Measurements from ENCODE around the gene SFMBT2.
"Not testable (repeated sequence)": the region's sequence is repeated elsewhere in the genome, so short reads cannot be mapped to it uniquely, and the experiment has no call there.

SFMBT2 gene

DNA sequence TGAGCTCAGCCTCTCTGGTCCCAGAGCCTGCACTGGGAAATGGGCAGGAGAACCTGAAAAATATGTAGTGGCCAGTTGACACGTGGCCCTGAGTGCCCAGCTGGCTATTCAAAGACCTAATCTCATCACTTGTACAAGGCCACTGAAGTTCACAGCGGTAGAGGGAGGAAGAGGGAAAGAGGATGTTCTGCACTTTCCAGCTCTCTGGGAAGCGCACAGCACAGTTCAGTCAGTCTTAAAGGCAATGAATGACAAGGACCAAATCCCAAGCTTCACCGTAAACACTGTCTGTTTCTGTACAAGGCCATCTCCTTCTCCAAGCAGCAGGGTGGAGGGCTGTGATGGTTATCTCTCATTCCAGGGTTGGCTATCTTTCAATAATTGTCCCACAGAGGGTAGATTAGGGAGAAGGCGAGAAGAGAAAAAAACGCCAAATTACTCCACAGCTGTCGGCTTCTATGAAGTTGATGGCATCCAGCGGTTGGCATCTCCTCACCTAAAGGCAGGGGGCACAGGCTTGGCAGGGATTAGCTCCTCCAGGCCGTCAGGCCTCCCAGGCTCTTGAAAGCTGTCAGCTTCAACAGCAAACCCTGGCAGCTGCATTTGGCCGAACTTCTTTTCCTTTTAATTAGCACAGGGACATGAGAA is 10.6 kb downstream of the SFMBT2 start:
- DNase-seq, result no peak

DNA sequence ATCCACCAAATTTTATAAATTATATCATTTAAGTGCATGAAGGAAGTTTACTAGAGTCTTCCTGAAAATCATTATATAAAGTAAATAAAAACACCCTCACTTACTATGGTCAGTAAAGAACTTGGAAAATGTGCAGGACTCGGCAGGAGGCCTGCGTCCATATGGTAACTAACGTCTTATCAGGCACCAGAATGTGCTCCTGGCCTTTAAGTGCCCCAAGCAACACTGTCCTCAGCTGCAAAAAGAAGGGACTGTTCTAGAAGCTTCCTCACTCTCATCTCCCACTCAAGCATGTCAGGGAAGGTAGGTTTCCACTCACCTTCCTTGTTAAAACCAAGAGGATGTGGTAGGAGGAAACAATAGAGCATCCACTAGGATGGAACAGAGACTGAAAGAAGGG is 11.3 kb downstream of the SFMBT2 start:
- DNase-seq, result no peak

DNA sequence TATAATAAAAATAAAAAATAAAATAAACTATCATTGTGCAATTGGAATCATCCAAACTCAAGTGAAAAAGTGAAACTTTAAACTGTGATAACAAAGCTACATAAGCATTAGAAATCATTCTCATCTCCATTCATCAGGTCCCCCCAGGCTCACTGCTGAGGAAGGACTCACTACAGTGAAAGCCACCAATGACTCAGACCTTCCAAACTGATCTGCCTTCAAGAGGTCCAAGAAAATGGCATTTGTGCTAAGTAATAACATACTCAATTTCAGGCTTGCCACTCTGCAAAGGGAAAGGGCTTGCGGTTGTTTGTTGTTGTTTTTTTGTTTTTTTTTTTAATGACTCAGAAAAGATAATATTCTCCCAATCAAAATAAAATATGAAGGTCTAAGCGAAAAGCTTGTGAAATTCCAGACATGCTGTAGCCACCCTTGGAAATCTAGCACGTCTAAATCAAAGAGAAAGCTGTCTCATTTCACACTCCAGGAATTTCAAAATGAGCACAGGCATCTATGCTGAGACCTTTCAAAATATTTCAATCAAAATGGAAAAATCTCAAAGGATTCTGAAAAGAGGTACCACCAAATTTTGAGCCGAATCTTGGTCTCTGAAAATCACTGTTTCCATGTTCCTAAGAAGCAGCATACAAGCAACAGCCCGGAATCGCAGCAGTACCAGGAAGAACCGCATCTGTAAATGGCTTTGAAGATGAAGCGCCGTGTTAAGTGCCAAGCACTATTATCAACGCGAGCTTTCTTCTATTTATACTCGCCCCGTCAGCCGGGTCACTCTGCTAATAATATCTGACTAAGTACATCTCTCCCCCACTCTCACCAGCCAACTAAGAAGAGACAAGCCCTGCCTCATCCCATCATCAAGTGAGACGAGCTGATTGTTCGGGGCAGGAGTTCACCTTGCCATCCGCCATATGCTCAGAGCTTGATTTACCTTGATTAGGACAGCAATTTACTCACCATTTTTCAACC is 13.5 kb downstream of the SFMBT2 start:
- no peak for DNase-seq

DNA sequence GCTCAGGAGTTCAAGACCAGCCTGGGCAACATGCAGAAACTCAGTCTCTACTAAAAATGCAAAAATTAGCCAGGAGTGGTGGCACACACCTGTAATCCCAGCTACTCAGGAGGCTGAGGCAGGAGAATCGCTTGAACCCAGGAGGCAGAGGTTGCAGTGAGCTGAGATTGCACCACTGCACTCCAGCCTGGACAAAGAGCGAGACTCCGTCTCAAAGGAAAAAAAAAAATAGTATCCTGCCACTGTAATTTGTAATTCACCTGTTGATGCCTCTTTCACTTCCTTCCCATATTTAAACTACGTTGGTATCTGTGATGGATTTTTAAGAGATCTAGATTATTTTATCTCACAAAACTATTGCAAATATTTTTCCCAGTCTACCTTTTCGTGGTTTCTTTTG is 18.5 kb downstream of the SFMBT2 start:
- DNase-seq, result not testable (repeated sequence)

DNA sequence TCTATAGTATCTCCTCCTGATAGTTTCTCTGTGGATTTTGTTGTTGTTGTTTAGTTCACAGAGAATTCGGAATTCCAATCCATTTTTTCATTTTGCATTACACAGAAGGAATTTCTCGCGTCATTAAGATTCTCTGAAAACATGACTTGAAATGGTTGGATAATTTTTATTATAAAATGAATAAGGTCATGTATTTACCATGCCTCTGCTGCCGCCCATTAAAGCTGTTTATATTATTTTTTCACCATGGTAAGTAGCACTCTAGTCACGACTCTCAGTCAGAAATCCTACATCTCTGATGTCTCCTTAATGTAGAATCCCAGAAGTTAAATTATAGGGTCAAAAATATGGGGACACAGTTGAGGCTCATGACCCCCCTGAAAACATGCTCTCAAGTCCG is 19.1 kb downstream of the SFMBT2 start:
- DNase-seq, result no peak

DNA sequence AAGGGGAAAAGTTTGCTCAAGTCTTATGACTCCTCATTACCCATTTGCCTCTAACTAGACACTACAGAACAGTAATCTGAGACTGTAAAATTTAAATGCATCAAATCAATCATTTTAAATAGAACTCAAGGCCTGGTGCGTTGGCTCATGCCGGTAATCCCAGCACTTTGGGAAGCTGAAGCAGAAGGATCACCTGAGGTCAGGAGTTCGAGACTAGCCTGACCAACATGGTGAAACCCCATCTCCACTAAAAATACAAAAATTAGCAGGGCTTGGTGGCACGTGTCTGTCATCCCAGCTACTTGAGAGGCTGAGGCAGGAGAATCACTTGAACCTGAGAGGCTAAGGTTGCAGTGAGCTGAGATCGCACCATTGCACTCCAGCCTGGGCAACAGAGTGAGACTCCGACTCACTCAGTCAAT is 20.1 kb downstream of the SFMBT2 start:
- not testable (repeated sequence) for DNase-seq

DNA sequence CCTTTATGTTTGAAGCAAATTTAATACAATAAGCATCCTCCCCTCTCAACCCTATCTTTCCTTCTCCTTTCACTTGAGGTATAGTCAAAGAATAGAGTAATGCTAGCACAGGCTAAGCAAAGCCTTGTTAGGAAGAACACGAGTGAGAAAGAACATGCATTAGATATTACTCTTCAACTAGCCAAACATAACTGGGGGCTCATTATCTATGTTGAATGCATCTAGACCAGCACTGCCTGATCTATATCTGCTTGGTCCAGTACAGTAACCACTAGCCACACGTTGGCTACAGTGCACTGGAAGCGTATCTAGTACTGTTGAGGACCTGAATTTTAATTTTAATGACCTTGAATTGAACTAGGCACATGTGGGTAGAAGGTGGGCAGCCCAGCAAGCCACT is 21.0 kb downstream of the SFMBT2 start:
- DNase-seq, result no peak

DNA sequence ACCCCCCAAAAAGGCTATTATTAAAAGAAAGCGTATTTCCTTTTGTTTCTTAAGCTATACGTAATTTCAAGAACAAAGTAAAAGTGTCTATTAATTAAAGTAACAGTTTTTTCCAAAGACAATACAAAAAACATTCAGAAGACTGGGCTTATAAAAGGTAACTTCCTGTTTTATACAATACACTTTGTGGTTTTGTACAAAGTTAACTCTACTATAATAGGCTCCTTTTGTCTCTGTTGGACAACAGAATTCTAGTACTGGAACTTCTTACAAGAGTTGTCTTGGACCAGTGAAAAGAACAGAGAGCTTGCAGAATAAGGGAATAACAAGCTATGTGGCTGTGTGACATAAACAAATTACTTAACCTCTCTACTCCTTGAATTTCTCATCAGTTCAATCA is 21.5 kb downstream of the SFMBT2 start:
- no peak for DNase-seq

DNA sequence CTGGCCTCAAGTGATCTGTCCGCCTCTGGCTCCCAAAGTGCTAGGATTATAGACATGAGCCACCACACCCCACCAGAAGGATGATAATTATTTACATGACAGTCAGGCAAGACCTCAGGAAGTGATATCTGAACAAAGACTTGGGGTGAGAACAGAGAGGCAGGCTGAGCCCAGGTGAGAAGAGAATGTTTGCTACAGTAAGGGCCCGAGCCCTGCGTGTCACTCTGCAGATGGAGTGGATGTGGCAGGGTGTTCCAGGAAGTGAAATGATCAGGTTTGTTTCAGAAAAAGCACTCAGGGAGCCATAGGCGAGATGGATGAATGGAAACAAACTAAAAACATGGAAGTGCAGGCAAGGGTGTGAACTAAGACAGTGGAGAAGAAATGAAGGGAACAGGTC is 22.2 kb downstream of the SFMBT2 start:
- DNase-seq, result no peak

DNA sequence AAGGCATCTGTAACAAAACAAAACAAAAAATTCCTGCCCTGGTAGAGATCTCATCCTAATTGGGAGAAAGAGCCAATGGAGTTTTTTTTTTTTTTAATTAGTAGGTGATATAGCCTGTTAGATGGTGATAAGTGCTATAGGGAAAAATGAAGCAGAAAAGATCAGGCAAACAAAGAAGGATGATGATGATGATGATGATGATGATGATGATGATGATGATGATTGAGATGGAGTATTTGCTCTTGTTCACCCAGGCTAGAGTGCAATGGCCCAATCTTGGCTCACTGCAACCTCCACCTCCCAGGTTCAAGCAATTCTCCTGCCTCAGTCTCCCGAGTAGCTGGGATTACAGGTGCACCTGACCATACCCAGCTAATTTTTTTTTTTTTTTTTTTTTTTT is 22.7 kb downstream of the SFMBT2 start:
- not testable (repeated sequence) for DNase-seq

DNA sequence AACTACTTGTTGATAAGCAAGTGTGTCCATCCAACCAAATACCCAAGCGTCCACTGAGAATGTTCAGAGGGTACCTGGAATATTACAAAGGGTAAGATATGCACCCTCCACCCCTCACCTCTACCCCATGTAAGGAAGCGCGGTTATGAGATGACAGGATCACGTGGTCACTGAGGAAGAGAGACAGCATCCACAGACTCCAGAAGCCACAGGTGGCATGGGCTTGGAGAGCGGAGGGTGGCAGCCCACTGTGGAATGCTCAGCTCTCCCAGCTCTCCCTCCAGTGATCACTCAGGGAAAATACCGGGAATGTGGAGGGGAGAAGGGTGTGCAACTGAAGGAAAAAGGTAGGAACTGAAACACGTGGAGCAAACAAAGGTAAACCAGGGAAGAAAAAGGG is 25.7 kb downstream of the SFMBT2 start:
- no peak for DNase-seq

DNA sequence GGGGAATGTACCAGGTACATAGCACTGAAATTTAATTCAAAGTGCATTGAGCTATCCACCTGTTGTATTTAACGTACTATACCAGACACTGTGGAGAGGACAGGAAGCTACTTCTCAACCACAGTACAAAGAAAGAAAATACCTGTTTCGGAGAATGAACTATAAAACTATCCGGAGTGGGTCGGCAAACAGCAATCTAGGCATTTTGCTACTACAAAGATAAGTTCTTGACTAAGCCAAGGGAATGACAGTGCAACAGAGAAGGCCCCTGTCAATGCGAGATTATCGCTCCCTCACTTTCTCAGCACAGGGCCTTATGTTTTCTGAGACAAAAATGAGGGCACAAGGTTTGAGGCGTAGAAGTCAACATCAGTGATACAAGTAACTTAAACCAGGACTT is 27.4 kb downstream of the SFMBT2 start:
- no peak for DNase-seq

DNA sequence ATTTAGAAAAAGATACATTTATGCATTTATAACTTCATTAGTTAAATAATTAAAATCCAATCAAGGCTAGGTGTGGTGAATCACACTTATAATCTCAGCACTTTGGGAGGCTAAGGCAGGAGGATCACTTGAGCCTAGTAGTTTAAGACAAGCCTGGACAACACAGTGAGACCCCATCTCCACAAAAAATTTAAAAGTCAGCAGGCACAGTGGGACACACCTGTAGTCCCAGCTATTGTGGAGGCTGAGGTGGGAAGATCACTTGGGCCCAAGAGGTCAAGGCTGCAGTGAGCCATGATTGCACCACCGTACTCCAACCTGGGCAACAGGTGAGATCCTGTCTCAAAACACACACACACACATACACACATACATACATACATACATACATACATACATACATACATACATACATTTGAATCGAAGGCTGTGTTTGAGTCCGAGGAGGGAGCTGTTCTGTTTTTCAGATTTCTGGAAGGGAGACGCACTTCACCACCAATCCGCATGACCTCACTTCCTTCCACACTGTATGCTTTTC is 30.1 kb downstream of the SFMBT2 start:
- DNase-seq, result no peak

DNA sequence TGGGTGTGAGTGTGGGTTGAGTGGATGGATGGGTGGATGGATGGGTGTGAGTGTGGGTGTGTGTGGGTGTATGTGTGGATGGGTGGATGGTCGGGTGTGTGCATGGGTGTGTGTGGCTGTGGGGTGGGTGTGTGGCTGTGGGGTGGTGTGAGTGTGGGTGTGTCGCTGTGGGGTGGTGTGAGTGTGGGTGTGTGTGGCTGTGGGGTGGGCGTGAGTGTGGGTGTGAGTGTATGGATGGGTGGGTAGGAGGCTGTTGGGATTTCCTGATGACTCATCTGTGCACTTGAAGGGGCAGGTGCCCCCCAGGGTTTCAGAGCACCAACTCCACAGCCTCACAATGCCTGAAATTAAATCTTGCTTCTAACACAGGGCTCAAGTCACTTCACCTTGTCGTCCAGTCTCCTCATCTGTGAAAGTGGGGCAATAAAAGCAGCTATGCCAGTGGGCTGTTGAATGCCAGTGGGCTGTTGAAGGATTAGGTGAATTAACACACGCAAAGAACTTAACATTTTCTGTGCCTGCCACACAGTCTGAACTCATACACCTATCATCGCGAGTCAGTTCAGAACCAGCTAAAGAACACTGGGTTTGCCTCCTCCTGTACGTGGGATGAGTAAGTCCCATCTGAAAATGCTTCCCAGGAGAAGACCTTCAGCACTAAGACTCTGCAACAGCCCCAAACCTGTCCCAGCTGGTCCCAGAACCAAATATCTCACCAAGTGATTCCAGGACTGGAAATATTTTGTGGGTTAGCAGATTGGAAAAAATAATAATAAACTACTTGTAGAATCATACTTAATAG is 32.0 kb downstream of the SFMBT2 start:
- DNase-seq, result peak; percentile 5

DNA sequence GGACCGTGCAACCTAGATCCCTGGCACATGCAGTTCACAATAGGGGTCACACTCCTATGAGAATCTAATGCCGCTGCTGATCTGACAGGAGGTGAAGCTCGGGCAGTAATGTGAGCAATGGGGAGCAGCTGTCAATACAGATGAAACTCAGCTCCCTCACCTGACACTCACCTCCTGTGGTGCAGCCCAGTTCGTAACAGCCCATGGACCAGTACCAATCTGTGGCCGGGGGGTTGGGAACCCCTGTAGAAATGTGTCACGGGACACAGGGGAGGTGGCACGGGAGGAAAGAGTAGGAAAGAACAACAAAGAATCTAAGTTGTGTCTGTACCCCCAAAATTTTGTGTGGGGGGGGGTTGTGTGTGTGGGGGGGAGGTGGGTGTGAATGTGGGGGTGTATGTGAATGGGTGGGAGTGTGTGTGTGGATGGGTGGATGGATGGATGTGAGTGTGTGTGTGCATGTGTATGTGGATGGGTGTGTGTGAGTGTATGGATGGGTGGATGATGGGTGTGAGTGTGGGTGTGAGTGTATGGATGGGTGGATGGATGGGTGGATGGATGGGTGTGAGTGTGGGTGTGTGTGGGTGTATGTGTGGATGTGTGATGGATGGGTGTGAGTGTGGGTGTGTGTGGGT is 33.1 kb downstream of the SFMBT2 start:
- DNase-seq, result no peak

DNA sequence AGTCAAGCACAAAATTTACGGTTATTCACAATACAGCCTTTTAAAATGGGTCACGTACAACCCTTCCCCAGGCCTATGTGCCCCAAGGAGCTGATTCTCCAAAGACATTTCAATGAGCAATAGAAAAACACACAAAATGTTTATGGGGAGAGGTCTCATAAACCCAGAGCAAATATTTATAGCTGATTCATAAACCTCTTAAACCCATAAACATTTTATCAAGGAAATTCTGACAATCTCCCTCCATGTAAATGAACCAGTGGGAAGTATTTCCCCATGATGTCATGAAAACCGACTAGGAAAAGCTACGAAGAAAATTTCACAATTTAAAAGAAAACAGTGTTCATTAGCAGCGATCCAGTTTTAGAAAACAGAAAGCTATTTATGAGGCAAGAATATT is 36.0 kb downstream of the SFMBT2 start:
- DNase-seq, result no peak

DNA sequence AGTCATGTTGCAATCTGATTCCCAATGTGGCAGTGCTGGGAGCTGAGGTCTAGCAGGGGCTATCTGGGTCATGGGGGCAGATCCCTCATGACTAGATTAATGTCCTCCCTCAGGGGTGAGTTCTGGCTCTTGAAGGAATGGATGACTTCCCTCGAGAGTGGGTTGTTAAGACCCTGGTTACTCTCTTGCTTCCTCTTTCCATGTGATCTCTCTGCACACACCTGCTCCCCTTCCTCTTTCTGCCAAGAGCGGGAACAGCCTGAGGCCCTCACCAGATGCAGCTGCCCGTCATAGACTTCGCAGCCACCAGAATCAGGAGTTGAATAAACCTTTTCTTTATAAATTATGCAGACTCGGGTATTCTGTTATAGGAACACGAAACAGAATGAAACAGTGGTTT is 37.8 kb downstream of the SFMBT2 start:
- no peak for DNase-seq

DNA sequence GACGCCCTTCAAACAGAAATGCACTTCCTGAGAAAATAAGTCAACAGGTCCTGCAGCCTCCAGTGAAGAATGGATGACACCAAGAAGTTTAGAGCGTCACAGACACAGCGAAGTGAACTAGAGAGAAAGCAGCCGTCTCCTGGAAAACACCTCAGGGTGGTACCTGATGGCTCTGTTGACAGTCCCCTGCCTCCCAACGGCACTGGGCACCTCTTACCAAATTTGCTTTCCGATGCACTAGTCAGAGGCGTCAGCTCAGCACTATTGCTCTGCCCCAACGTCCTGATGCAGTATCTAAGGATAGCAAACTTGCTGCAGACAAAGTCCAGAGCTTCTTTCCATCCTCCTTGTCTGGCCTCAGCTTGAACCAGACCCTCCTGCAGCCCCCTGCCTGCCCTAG is 38.3 kb downstream of the SFMBT2 start:
- no peak for DNase-seq

DNA sequence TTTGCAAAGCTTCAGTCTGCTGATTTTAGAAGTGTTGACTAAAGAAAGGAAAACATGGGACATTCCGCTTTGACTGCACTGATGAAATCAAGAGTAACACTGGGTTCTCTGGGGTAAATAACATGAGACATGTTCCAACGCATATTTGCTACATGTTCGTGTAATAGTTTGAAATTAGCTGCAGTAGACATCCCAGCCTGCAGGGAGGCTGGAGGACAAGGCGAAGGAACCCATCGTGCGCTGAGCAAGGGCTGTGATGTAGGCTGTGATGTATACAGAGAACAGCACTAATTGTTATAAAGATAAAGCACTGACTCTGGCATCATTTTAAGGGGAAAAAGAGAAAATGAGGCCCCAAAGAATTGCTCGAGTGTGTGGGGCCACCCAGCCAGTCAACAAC is 40.3 kb downstream of the SFMBT2 start:
- DNase-seq, result no peak

DNA sequence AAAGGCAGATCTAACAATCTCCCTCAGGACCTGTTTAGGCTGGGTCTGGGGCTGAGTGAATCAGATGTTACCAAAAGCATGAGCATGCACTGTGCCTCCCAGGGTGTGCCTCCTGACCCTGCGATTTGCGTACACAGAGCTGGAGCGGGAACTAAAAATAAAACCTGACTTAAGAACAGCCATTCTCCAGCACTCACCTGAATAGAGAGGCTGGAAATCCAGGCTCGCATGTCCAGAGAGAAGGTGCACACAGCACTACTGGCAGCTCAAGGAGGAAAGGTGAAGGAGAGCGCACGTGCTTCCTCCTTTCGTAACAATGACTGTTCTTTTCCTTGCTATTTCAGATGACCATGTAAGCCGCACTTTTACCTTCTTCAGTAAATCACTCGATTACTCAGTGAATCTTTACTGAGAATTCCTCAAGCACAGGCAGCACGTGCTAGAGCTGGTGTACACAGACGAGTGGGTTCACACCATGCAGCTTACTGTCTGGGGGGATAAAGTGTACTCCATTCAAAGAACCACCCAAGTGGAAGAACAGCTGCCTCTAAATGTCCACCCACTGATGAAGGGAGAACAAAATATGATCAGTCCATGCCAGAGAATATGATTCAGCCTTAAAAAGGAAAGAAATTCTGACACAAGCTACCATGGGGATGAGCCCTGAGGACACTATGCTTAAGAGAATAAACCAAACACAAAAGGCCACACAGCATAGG is 45.6 kb downstream of the SFMBT2 start:
- DNase-seq, result no peak

DNA sequence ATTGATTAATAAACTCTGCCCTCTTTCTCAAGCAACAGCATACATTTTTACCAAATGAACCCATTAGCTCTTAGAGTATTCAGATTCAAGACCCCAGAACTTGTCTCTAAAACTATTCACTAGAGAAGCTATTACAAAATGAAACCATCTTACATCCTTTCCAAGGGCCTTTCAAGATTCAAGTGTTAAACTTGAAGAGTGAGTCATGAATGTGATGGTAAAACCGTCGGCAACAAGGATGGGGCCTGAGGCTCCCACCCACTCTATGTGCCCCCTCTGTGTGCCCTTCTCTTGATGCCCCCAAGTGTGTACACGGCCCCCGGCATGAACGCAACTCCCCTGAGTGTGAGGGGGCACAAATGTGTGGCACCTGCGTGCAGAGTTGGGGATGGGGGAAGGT is 46.4 kb downstream of the SFMBT2 start:
- DNase-seq, result no peak

DNA sequence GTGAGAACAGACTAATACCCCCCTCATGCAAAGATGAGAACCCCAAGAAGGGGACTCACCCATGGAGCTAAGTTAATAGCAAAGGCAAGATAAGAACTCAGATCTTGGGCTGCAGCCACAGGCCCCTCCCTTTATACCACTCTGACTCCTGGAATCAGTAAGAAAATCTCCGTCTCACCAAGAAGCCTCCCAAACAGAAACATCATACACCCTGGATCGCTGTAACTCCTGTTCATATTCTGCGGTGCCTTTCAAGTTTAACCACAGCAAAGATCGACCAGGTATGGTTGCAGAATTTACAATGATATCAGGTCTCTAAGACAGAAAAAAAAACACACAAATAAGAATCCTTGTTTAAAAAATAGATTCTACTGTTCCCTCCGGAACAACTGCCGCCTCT is 47.1 kb downstream of the SFMBT2 start:
- no peak for DNase-seq
